Thyroid gland (tissue), 4 donors: Measurements from ENCODE around the gene TENT4B.

Experiments used
- POLR2A ChIP-seq, 2 donors: fragments of 450-650 bp; IDR thresholded peaks; one replicate each; pipeline ENCODE4 v1.6.1; 2017; ENCODE audit warnings: antibody characterized with exemption in 2 of 2, mild to moderate bottlenecking in 2 of 2, moderate library complexity in 1 of 2
- TF ChIP-seq, protein P1 (sequence below), 6 experiments: fragments of 200-600 bp in 3 of 6; fragments of 450-650 bp in 3 of 6; sonication (generic) in 3 of 6; IDR thresholded peaks; one replicate each; pipeline ENCODE4 v1.5.1; 2016 to 2019; ENCODE audit warnings: antibody characterized with exemption in 6 of 6, mild to moderate bottlenecking in 2 of 6, inconsistent platforms in 1 of 6, moderate library complexity in 1 of 6

DNA sequence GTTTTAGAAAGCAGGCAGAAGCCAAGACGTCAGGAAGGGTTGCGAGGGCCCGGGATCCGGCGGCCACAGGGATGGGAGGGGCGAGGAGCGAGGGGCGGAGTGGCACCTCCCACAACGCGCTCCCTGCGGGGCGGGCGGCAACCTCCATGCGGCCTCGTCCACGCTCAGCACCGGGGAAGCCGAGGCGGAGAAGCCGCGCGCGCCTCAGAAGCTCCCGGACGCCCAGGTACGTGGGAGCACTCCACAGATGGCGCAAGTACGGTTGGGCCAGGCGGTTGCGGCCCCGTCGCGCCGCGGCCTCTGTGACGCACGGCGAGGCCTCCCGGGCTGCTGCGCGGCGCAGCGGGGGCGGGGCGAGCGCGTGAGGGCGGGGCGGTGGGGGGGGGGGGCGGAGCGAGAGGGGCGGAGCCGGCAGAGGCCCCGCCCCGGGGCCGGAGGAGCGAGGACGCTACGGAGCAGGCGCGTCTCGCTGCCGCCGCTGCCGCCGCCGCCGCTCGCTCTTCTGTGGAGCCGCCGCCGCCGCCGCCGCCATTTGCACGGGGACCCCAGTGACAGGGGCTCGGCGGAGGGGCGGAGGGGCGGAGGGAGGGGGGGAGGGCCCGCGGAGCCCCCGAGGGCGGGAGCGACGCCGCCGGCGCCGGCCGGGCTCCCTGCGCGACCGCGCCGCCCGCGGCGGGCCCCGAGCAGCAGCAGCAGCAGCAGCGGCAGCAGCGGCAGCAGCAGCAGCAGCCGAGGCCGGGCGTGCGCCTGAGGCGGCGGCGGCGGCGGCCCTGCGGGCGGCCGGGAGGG is at the start of gene TENT4B:
- TF ChIP-seq, protein P1, sequence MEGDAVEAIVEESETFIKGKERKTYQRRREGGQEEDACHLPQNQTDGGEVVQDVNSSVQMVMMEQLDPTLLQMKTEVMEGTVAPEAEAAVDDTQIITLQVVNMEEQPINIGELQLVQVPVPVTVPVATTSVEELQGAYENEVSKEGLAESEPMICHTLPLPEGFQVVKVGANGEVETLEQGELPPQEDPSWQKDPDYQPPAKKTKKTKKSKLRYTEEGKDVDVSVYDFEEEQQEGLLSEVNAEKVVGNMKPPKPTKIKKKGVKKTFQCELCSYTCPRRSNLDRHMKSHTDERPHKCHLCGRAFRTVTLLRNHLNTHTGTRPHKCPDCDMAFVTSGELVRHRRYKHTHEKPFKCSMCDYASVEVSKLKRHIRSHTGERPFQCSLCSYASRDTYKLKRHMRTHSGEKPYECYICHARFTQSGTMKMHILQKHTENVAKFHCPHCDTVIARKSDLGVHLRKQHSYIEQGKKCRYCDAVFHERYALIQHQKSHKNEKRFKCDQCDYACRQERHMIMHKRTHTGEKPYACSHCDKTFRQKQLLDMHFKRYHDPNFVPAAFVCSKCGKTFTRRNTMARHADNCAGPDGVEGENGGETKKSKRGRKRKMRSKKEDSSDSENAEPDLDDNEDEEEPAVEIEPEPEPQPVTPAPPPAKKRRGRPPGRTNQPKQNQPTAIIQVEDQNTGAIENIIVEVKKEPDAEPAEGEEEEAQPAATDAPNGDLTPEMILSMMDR (IDR thresholded peaks at IDR 0.05): no peak
- peak; percentile 43 to 78 for TF ChIP-seq POLR2A (IDR thresholded peaks at IDR 0.05)
